ENCODE data around the gene TRIM21.
"Not testable (repeated sequence)": the region's sequence is repeated elsewhere in the genome, so short reads cannot be mapped to it uniquely, and the experiment has no call there.

TRIM21 gene

DNA sequence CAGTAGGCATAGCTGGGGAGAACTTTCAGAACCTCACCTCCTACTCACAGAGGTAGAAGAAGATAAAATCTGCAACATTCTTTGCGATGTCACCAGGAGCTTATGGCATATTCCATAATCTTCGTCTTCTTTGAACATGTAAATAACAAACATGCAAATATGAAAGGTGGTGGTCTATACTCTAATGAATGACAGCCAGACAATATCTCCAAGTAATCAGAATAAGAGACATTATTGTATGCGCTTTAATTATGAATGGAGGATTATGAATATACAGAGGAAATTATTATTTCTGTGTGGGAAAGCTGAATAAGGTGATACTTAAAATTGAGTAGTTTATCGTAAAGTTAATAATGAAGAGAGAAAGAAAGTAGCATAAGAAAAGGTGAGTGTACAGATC lies 25.2 kb downstream of the TRIM21 start, which contains the start of gene OR52B4:
Gene OR52B4 (minus strand): TSS at position 101 of the 400 bp plus-strand sequence. CDS start 91 bp downstream, at position 10.
- Mint-ChIP-seq H3K4me3 (no peak within 1 kb of the TSS), H3K4me1 (no peaks in the 10 kb centered on the region), H3K27ac (no peak within 1 kb of the TSS), H3K36me3 (ENCODE audit: low read depth) (no peaks in the 10 kb centered on the region), H3K27me3 (no peaks in the 10 kb centered on the region), H3K9me3 (peaks cover 4% of the 10 kb centered on the region)
- DNase-seq (no peak), ATAC-seq (no peak)

DNA sequence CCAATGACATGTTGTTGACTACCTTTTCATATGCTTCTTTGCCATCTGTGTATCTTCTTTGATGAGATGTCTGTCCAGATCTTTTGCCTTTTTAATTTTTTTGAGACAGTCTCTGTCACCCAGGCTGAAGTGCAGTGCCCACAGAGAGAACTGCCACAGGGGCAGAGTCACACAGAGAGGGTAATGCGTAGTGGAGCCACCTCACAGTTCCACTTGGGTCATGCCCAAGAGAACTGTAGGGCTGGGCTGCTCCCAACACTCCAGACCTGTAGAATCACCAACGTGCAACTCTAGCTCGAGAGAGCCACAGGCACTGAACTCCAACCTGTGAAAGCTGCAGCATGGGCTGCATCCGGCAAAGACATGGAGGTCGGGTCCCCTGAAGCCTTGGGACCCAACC lies 45.4 kb downstream of the TRIM21 start:
- H3K9me3 Mint-ChIP-seq; H3K27ac Mint-ChIP-seq; H3K36me3 Mint-ChIP-seq (ENCODE audit: low read depth); DNase-seq; H3K4me3 Mint-ChIP-seq; ATAC-seq; H3K27me3 Mint-ChIP-seq; H3K4me1 Mint-ChIP-seq: not testable (repeated sequence)

DNA sequence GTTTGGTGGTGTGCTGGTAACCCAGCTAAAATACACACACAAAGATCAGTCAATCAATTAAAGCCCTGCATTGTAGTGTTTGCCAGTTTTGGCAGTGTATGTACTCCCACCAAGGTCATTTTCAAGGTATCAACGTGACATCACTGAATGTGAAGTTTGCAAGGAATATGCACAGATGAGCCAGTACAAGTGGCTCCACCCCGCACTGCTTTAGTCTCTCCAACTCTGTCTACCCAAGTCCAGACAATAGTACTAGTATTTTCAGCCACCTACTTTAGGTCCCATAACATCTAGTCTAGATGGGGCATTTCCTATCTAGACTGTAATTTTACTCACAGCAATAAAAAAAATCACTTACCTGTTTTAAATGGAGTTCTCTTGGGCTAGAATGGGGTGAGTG lies 48.1 kb downstream of the TRIM21 start:
- not testable (repeated sequence) for H3K27ac Mint-ChIP-seq; DNase-seq; H3K36me3 Mint-ChIP-seq (ENCODE audit: low read depth); H3K9me3 Mint-ChIP-seq; H3K27me3 Mint-ChIP-seq; H3K4me3 Mint-ChIP-seq; H3K4me1 Mint-ChIP-seq; ATAC-seq
